Loucy (cell line): ENCODE data around the gene KLHDC4.

Source experiments
- H2AFZ ChIP-seq: fragments of 200-600 bp; sonication (generic); 2 replicates; pipeline ENCODE4 v1.6.0; 2016; ENCODE audit warnings: antibody characterized with exemption, mild to moderate bottlenecking, low read length, moderate library complexity
- H3F3A ChIP-seq: fragments of 200-600 bp; 2 replicates; pipeline ENCODE4 v1.6.0; 2016; ENCODE audit warnings: antibody characterized with exemption, low read depth, mild to moderate bottlenecking
- H3K27me3 ChIP-seq: fragments of 200-600 bp; sonication (generic); 2 replicates; pipeline ENCODE4 v1.6.1; 2014; ENCODE audit warnings: low read length, mild to moderate bottlenecking; ENCODE audit not compliant: insufficient read depth, poor library complexity, severe bottlenecking
- H3K36me3 ChIP-seq: fragments of 200-600 bp; sonication (generic); 2 replicates; pipeline ENCODE4 v1.6.1; 2016; ENCODE audit warnings: low read length; ENCODE audit not compliant: insufficient read depth
- H3K4me1 ChIP-seq: fragments of 200-600 bp; sonication (generic); 2 replicates; pipeline ENCODE4 v1.5.1; 2014; ENCODE audit warnings: low read length, mild to moderate bottlenecking; ENCODE audit not compliant: insufficient read depth, poor library complexity, severe bottlenecking
- H3K4me2 ChIP-seq: fragments of 200-600 bp; sonication (generic); 2 replicates; pipeline ENCODE4 v1.6.0; 2014; ENCODE audit warnings: antibody characterized with exemption, low read length, low read depth, mild to moderate bottlenecking; ENCODE audit not compliant: poor library complexity, severe bottlenecking
- H3K4me3 ChIP-seq: fragments of 200-600 bp; sonication (generic); 2 replicates; pipeline ENCODE4 v1.5.1; 2014; ENCODE audit warnings: low read length, mild to moderate bottlenecking, mixed read lengths; ENCODE audit not compliant: poor library complexity, severe bottlenecking
- H3K79me2 ChIP-seq: fragments of 200-600 bp; sonication (generic); 2 replicates; pipeline ENCODE4 v1.6.1; 2014; ENCODE audit warnings: low read length; ENCODE audit not compliant: insufficient read depth
- H3K9ac ChIP-seq: fragments of 200-600 bp; sonication (generic); 2 replicates; pipeline ENCODE4 v1.6.0; 2014; ENCODE audit warnings: mild to moderate bottlenecking, low read depth, low read length, moderate library complexity; ENCODE audit not compliant: poor library complexity, severe bottlenecking
- H3K9me2 ChIP-seq: fragments of 200-600 bp; sonication (generic); replicated peaks from 2 replicates; pipeline ENCODE4 v1.6.1; 2016; ENCODE audit warnings: low read depth, low read length, mixed read lengths
- H3K9me3 ChIP-seq: fragments of 200-600 bp; sonication (generic); 2 replicates; pipeline ENCODE4 v1.6.1; 2014; ENCODE audit warnings: mild to moderate bottlenecking, antibody characterized with exemption, low read length, low read depth; ENCODE audit not compliant: insufficient read depth
- H4K20me1 ChIP-seq: fragments of 200-600 bp; sonication (generic); 2 replicates; pipeline ENCODE4 v1.6.0; 2014; ENCODE audit warnings: antibody characterized with exemption, low read length, mild to moderate bottlenecking; ENCODE audit not compliant: insufficient read depth, poor library complexity, severe bottlenecking
- EZH2phosphoT487 ChIP-seq: fragments of 200-600 bp; IDR thresholded peaks from 2 replicates; pipeline ENCODE4 v1.6.1; 2018; ENCODE audit warnings: antibody characterized with exemption, mild to moderate bottlenecking, moderate library complexity, borderline replicate concordance
- TF ChIP-seq, protein P1 (sequence below): fragments of 200-600 bp; sonication (generic); conservative IDR thresholded peaks from 2 replicates; pipeline ENCODE4 v1.5.1; 2014; ENCODE audit warnings: mild to moderate bottlenecking, antibody characterized with exemption, low read length

Gene KLHDC4

DNA sequence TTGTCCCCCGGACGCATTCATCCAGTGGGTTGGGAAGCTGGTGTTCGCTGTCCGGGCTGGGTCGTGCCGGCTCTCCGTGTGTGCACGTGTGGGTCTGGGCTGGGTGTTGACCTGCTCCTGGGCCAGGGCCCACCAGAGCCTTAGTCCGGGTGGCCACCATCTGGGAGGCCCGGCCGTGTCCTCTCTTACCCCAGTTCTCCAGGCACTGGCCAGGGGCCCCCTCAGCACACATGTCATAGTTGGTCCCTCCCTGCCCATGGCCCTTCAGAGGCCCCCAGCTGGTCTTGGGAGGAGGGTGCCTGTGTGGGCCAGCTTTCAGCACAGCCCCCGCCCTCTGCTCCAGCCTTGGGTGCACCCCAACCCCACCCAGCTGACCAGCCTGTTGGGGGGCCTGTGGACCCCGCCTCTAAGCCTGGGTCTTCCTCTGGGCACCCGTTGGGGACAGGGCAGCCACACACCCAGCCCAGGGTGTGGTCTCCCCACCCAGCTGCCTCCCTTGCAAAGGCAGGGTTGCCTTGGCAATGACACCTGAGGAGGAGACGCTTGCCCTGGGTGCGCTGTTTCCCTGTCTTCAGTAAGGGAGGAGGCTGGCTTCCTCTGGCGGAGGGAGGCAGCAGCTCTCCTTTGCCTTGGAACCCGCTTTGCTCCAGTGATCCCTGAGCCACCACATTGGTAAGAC, 86.1 kb downstream of the KLHDC4 start:
- no peaks in the 10 kb centered on the region for H3K79me2 ChIP-seq
- H3K9me3 ChIP-seq: no peaks in the 10 kb centered on the region
- no peaks in the 10 kb centered on the region for H3K27me3 ChIP-seq
- no peaks in the 10 kb centered on the region for H4K20me1 ChIP-seq
- H3K36me3 ChIP-seq: no peaks in the 10 kb centered on the region
- no peaks in the 10 kb centered on the region for H3K4me1 ChIP-seq
- no peak overlapping the region for H2AFZ ChIP-seq
- H3F3A ChIP-seq: no peaks in the 10 kb centered on the region
- TF ChIP-seq, protein P1, sequence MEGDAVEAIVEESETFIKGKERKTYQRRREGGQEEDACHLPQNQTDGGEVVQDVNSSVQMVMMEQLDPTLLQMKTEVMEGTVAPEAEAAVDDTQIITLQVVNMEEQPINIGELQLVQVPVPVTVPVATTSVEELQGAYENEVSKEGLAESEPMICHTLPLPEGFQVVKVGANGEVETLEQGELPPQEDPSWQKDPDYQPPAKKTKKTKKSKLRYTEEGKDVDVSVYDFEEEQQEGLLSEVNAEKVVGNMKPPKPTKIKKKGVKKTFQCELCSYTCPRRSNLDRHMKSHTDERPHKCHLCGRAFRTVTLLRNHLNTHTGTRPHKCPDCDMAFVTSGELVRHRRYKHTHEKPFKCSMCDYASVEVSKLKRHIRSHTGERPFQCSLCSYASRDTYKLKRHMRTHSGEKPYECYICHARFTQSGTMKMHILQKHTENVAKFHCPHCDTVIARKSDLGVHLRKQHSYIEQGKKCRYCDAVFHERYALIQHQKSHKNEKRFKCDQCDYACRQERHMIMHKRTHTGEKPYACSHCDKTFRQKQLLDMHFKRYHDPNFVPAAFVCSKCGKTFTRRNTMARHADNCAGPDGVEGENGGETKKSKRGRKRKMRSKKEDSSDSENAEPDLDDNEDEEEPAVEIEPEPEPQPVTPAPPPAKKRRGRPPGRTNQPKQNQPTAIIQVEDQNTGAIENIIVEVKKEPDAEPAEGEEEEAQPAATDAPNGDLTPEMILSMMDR: no peak
- no peak for TF ChIP-seq EZH2phosphoT487
- H3K9ac ChIP-seq: no peak overlapping the region
- H3K4me2 ChIP-seq: no peak overlapping the region
- H3K9me2 ChIP-seq: no peaks in the 10 kb centered on the region
- no peak overlapping the region for H3K4me3 ChIP-seq

DNA sequence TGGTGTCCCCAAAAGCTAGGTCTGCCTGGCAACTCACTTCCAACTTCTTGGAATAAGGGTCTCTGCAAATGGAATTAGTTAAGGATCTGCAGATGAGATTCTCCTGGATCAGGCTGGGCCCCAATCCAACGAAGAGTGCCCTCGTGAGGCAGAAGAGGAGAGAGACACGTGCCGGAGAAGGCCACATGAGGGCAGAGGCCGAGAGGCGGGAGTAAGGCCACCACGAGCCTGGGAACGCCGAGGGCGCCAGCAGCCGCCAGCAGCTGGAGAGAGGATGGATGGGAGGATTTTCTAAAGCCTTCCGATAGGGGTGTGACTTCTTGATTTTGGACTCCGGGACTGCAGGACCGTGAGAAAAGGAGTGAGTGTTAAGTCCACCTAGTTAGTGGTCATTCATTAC, 87.2 kb downstream of the KLHDC4 start:
- no peaks in the 10 kb centered on the region for H4K20me1 ChIP-seq
- H3K9ac ChIP-seq: no peak overlapping the region
- H3K4me2 ChIP-seq: no peak overlapping the region
- H3F3A ChIP-seq: no peaks in the 10 kb centered on the region
- no peaks in the 10 kb centered on the region for H3K79me2 ChIP-seq
- H2AFZ ChIP-seq: no peak overlapping the region
- H3K4me3 ChIP-seq: no peak overlapping the region
- no peaks in the 10 kb centered on the region for H3K36me3 ChIP-seq
- no peaks in the 10 kb centered on the region for H3K4me1 ChIP-seq
- no peaks in the 10 kb centered on the region for H3K9me3 ChIP-seq
- H3K27me3 ChIP-seq: no peaks in the 10 kb centered on the region
- no peak for TF ChIP-seq EZH2phosphoT487
- TF ChIP-seq, protein P1: no peak
- H3K9me2 ChIP-seq: no peaks in the 10 kb centered on the region

DNA sequence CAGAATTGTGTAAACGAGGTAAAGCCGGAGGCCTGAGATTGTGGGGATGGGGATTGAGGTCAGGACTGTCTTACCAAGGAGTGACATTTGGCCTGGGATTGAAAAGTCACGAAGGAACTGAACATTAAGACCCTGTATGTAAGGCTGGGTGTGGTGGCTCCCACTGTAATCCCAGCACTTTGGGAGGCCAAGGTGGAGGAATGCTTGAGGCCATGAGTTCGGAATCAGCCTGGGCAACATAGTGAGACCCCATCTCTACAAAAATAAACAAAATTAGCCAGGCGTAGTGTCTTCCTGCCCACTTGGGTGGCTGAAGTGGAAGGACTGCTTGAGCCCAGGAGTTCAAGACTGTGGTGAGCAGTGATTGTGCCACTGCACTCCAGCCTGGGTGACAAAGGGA, 88.0 kb downstream of the KLHDC4 start:
- TF ChIP-seq, protein P1: no peak
- TF ChIP-seq EZH2phosphoT487: no peak
- Histone ChIP-seq H3K4me2 (no peak overlapping the region), H3K9ac (no peak overlapping the region), H3F3A (no peaks in the 10 kb centered on the region), H3K4me1 (no peaks in the 10 kb centered on the region), H3K4me3 (no peak overlapping the region), H3K79me2 (no peaks in the 10 kb centered on the region), H2AFZ (no peak overlapping the region), H3K9me2 (no peaks in the 10 kb centered on the region), H3K9me3 (no peaks in the 10 kb centered on the region), H3K27me3 (no peaks in the 10 kb centered on the region), H4K20me1 (no peaks in the 10 kb centered on the region), H3K36me3 (no peaks in the 10 kb centered on the region)
